GM21737 (cell line): ENCODE measurements around the gene KRT8.

ENCODE experiments used
- ATAC-seq: cut with Tn5 transposase; IDR thresholded peaks from one replicate; pipeline ENCODE4 v1.9.1; 2021; ENCODE audit warnings: mild to moderate bottlenecking, moderate library complexity; ENCODE audit not compliant: unreplicated experiment

Gene KRT8

DNA sequence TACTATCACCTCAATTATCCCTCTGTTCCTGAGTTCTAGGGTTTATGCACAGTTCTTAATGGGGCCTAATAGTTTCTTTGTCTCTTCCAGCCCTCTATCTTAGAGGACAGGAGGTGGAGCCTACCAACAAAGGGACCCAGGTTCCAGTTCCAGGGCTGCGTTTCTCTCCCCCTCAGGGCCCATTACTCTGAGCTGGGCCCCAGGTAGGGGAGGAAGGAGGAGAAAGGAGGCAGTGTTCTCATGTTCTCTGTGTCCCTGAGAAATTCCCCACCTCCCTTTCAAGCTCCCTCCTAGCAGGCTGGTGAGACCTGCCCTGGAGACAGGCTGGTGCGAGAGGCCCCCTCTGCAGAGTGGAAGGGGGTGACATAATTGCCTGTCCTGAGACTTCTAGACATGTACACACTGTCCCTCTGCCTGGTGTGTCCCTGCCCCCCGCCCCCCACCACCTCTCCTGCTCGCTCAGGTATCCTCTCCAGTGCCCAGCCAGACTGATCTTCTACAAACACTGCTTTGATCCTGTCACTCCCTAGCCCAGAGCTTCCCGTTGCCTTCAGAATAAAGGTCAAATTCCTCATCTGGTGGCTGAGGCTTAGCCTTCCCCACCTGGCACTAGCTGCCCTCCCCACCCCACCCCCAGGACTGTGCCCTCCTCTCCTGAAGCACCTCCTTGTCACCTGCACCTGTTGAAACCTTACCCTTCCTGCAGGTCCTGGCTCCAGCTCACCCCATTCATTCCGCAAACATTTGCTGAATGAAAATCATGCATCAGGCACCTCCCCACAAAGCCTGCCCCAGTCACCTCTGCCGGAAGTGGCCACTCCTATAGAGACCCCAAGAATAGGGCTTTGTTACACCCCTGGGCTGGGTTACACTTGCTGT is 21.1 kb upstream of the KRT8 start:
- ATAC-seq, result no peak

DNA sequence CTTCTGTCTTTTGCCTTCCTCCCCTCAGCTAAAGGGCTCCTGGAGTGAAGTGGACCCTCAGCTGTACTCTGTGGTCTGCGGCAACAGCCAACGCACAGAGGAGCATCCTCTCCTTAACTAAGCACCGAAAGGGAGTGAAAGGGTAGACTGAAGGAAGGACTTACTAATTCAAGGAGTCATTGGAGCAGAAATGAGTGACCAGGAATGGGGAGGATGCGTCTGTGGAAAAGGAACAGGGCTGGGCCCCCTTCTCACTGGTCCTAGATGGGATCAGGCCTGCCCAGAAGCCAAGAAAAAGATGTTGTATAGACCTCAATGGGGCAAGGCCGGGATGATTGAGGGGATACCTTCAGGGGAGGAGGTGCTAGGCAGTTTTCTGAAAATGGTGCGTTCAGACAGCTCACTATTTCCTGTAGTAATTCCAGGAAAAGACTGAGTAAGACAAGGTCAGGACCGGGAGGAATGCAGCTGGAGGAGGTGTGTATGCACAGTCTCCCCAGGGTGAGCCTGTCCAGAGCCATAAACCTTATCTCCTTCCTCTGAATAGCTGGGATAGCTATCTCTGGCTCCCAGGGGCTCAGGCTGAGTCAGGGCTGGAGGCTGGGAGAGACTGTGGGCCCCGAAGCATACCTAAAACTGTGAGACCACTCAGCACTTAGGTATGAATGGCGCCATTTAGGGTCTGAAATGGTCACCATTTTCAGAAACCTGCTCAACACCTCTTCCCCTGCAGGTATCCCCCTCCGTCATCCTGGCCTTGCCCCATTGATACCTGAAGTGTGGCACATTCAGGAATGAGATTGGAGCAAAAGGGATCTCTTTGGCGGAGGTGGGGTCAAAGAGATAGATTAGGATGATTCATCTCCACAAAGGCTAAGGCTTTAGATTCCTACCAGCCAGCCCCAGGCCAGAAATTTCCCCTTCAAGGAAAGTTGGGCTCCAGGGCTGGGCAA is 20.2 kb upstream of the KRT8 start:
- no peak for ATAC-seq

- no peak for ATAC-seq
Observed at GRCh38 chr12:52921488-52922165, 16.8 kb upstream of the KRT8 start.

GRCh38 chr12:52920937-52921336 is 16.1 kb upstream of the KRT8 start:
- ATAC-seq, result no peak

DNA sequence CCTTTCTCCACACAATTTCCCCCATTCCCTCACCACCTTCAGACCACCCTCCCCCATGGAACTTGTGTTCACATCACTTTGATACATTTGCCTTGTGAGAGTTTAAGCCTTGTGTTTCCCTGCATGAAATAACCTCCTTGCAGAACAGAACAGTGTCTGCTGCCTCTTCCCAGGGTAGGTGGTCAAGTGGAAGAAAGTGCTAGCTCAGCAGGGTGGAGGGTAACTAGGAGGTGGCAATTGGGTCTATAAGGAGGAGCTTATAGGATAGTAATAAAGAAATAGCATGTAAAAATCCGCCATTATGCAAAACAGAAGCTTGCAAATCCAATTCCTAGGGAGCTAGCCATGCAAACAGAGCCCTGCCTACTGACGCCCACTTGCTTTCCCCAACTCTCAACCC is 13.9 kb upstream of the KRT8 start:
- ATAC-seq, result no peak

DNA sequence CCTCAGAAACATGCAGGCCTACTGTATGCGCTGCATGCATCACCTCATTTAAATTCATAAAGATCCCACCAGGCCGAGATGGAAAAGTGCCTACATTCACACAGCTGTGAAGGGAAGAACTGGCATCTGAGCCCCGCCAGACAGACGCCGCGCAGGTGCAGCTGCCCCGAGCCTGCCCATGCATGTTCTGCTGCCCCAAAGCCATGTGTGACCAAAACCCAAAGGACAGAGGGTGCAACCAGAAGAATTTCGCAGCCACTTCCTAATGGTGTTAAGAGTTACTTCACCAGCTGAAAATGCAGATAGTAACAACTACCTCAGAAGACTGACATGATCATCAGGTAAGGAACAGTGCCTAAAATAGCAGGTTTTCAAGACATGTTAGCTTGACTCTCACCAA is 13.5 kb upstream of the KRT8 start:
- ATAC-seq, result no peak

- ATAC-seq, result no peak
Observed at GRCh38 chr12:52917800-52918199, 12.9 kb upstream of the KRT8 start.

GRCh38 chr12:52916216-52916615 is 11.3 kb upstream of the KRT8 start:
- no peak for ATAC-seq

DNA sequence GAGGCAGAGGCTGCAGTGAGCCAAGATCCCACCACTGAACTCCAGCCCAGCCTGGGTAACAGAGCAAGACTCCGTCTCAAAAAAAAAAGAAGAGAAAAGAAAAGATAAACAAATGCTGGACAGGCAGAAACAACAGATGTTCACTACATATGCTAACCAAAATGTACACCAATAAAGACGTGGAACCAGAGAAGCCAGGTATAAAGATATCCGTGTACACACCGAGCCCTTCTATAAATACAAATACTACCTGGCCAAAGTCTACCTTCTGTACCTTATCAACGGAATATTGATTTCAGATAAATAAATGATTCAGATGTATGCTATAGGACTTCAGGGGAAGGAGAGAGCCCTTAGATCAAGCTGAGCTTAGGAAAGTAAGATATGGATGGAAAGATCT is 10.8 kb upstream of the KRT8 start:
- ATAC-seq, result no peak

DNA sequence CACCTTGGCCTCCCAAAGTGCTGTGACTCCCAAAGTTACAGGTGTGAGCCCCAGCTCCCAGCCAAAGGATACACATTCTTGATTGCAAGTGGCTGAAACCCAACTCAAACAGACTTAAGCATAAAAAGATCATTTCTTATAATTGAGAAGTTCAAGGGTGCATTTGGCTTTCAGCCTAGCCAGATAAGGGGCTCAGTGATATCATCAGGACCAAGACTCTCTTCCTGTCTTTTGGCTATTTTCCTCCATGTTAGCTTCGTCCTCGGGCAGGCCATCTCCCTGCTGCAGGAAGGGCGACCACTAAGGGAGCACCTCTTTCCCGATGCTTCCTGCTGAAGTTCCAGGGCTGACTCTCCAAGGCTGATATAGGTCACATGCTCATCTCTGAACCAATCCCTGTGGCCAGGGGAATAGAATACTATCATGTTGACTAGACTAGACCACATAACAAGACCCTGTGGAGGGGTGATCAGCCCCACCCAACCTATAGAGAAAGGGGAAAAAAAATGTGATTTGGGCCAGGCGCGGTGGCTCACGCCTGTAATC is 9.8 kb upstream of the KRT8 start:
- ATAC-seq, result no peak

DNA sequence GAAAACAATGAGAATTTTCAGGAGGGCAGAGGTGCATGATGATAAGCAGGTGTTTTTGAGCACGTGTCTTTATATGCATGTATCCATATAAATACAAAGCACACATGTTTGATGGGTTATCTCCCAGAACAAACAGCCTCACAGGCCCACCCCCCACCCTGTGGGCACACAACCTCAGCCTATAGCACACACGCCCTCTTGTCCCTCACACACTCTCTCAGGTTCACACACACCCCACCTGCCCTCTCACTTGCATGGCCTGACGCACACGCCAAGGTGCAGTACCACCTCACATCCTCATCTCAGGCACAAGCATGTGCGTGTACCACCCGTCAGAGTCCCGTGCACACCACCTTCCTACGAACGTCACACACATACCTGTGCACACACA is 8.6 kb upstream of the KRT8 start:
- no peak for ATAC-seq

- ATAC-seq, result no peak
Observed at GRCh38 chr12:52912711-52913430, 8.0 kb upstream of the KRT8 start.

DNA sequence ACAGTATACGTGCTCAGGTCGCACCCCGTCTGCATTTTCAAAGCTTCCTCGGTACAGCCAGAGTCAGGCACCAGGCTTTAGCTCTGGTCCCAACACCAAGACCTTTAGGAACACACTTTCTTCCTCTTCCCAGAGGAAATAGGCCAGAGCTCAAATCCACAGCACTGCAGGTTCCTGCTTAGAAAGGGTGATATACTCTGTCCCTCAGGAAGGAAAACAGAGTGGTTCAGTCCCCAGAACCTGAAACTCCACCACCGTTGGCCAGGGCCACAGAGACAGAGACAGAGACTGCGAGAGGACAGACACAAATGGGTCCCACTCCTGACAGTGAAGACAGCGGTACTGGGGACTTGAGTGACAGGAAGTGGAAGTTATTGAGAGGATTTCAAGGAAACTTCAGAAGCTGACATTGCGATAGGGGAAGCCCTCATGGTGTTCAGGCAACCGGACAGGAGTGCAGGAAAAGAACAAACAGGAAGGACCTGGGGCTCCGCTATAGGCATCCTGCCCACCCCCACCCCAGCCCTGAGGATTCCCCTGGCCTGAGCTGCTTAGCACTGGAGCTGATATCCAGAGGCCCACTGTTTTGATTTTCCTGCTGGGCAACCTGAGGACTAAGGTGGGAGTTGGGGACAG is 5.5 kb upstream of the KRT8 start:
- no peak for ATAC-seq

DNA sequence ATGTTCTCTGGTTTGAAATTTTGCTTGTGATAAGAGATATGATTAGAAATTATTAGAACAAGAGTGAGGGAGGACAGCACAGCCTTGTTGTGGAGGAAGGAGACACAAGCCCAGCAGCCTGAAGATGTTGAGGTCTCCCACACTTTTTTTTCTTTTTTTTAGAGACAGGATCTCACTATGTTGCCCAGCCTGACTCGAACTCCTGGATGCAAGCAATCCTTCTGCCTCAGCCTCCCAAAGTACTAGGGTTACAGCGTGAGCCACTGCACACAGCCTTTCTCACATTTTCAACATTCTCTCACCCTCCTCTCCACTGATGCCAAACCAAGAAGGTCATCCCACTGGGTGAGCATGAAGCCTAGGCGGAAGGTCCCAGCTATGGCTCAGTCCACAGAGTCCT is 4.9 kb upstream of the KRT8 start:
- no peak for ATAC-seq

GRCh38 chr12:52909331-52909730 is 4.5 kb upstream of the KRT8 start:
- no peak for ATAC-seq

- ATAC-seq, result no peak
Observed at GRCh38 chr12:52907092-52907810, 2.4 kb upstream of the KRT8 start.

DNA sequence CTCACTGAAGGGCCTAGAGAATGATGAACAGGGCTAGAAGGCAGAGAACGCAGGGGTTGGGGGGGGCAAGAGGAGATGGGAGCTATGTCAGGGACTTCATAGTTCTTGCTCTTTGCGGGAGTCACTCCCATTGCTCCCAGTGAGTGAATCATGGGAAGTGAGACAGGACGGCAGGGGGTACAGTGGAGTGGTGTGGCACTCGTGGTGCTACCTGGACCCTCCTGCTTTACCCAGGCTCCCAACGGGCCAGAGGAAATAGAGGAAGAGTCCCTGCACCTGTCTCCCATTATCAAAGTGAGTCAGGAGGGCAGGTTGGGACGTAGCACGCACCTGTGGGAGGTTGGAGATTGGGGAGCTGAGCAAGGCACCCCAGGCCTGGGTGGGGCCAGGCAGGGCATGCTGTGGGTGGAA is 1.3 kb upstream of the KRT8 start:
- ATAC-seq, result no peak

- ATAC-seq, result peak; percentile 31
Observed at GRCh38 chr12:52903855-52904508, 894 bp downstream of the KRT8 start.
